WTC11 (cell line): Measurements from ENCODE around the gene METTL13. TPM values are rescaled to one million over a fixed set of nuclear protein-coding genes. Genes with fewer than 3 reads are reported as not detected.
A peak's percentile ranks its signal among the peaks of the same experiment; 100 is the strongest.

Source experiments
- ATAC-seq: fragments of 200-7000 bp; cut with Tn5 transposase; 2 replicates; pipeline ENCODE4 v1.10.0; 2021; ENCODE audit warnings: mild to moderate bottlenecking, moderate library complexity
- CTCF ChIA-PET: fragments of 300-600 bp; sonication (Branson Sonifier 250); formaldehyde crosslinking; loops from one replicate; lab custom pipeline; 2021; ENCODE audit warnings: antibody characterized with exemption; lab: Charles Lee
- POLR2A ChIA-PET: fragments of 350-600 bp; sonication (Branson Sonifier 250); formaldehyde crosslinking; loops from one replicate; lab custom pipeline; 2021; ENCODE audit warnings: antibody characterized with exemption; lab: Charles Lee
- DNase-seq: peaks from one replicate; pipeline ENCODE4 v3.0.0; 2021; ENCODE audit warnings: low spot score
- H3K27ac Mint-ChIP-seq: 2 replicates; pipeline ENCODE4 v1.8.0; 2021; ENCODE audit warnings: mixed read lengths
- H3K27me3 Mint-ChIP-seq: 2 replicates; pipeline ENCODE4 v1.8.0; 2021; ENCODE audit warnings: low read depth, mild to moderate bottlenecking, moderate library complexity, mixed read lengths
- H3K36me3 Mint-ChIP-seq: 2 replicates; pipeline ENCODE4 v1.8.0; 2021; ENCODE audit warnings: mixed read lengths
- H3K4me1 Mint-ChIP-seq: 2 replicates; pipeline ENCODE4 v1.8.0; 2022; ENCODE audit warnings: mixed read lengths
- H3K4me3 Mint-ChIP-seq: 2 replicates; pipeline ENCODE4 v1.8.0; 2021; ENCODE audit warnings: mild to moderate bottlenecking, moderate library complexity, mixed read lengths
- H3K9me3 Mint-ChIP-seq: 2 replicates; pipeline ENCODE4 v1.8.0; 2021; ENCODE audit warnings: mixed read lengths
- CBFB ChIP-seq: sonication (generic); formaldehyde crosslinking; IDR thresholded peaks from 2 replicates; pipeline ENCODE4 v1.8.1; 2022; ENCODE audit warnings: mild to moderate bottlenecking, low read depth, missing genetic modification reagents
- CREB1 ChIP-seq: sonication (generic); formaldehyde crosslinking; IDR thresholded peaks from 2 replicates; pipeline ENCODE4 v1.8.0; 2023; ENCODE audit warnings: mild to moderate bottlenecking, missing genetic modification reagents
- ETV6 ChIP-seq: sonication (generic); formaldehyde crosslinking; IDR thresholded peaks from 2 replicates; pipeline ENCODE4 v1.8.1; 2022; ENCODE audit warnings: mild to moderate bottlenecking, missing genetic modification reagents
- FOXK1 ChIP-seq: sonication (generic); formaldehyde crosslinking; IDR thresholded peaks from 2 replicates; pipeline ENCODE4 v1.8.0; 2022; ENCODE audit warnings: mild to moderate bottlenecking, moderate library complexity, missing genetic modification reagents
- FOXP1 ChIP-seq: sonication (generic); formaldehyde crosslinking; IDR thresholded peaks from 2 replicates; pipeline ENCODE4 v1.8.0; 2022; ENCODE audit warnings: missing genetic modification reagents, mild to moderate bottlenecking, moderate library complexity, borderline replicate concordance
- MXD4 ChIP-seq: fragments of 250-450 bp; sonication (Bioruptor Pico); IDR thresholded peaks from 2 replicates; pipeline ENCODE4 v1.8.0; 2021; ENCODE audit warnings: mild to moderate bottlenecking, moderate library complexity, borderline replicate concordance
- NR2C2 ChIP-seq: sonication (generic); formaldehyde crosslinking; IDR thresholded peaks from 2 replicates; pipeline ENCODE4 v1.8.0; 2022; ENCODE audit warnings: mild to moderate bottlenecking, missing genetic modification reagents
- NR3C1 ChIP-seq: sonication (generic); formaldehyde crosslinking; conservative IDR thresholded peaks from 2 replicates; pipeline ENCODE4 v1.8.1; 2023; ENCODE audit warnings: low read depth, mild to moderate bottlenecking, missing genetic modification reagents
- PRRX2 ChIP-seq: fragments of 250-450 bp; sonication (Bioruptor Pico); IDR thresholded peaks from 2 replicates; pipeline ENCODE4 v1.8.0; 2021; ENCODE audit warnings: mild to moderate bottlenecking
- RELA ChIP-seq: sonication (generic); formaldehyde crosslinking; IDR thresholded peaks from 2 replicates; pipeline ENCODE4 v1.8.1; 2022; ENCODE audit warnings: missing genetic modification reagents, mild to moderate bottlenecking, borderline replicate concordance
- ZNF121 ChIP-seq: sonication (generic); formaldehyde crosslinking; IDR thresholded peaks from 2 replicates; pipeline ENCODE4 v1.8.0; 2023; ENCODE audit warnings: missing genetic modification reagents
- ZNF232 ChIP-seq: sonication (generic); formaldehyde crosslinking; IDR thresholded peaks from 2 replicates; pipeline ENCODE4 v1.8.0; 2022; ENCODE audit warnings: mild to moderate bottlenecking, missing genetic modification reagents
- ZNF416 ChIP-seq: fragments of 250-450 bp; sonication (Bioruptor Pico); IDR thresholded peaks from 2 replicates; pipeline ENCODE4 v1.9.0; 2021; ENCODE audit warnings: mild to moderate bottlenecking, inconsistent platforms
- ZNF423 ChIP-seq: fragments of 250-450 bp; sonication (Bioruptor Pico); IDR thresholded peaks from 2 replicates; pipeline ENCODE4 v2.1.2; 2022; ENCODE audit warnings: mild to moderate bottlenecking, moderate library complexity
- ZNF671 ChIP-seq: fragments of 250-450 bp; sonication (Bioruptor Pico); IDR thresholded peaks from 2 replicates; pipeline ENCODE4 v1.8.0; 2021; ENCODE audit warnings: mild to moderate bottlenecking
- total RNA-seq: library from RNA; stranded (reverse); gene quantifications from 3 replicates; pipeline ENCODE4 v1.2.3, GENCODE V29; 2021
- TF ChIP-seq, protein P1 (sequence below): sonication (generic); formaldehyde crosslinking; IDR thresholded peaks from 2 replicates; pipeline ENCODE4 v1.8.0; 2022; ENCODE audit warnings: mild to moderate bottlenecking, missing genetic modification reagents
- TF ChIP-seq, protein P2 (sequence below): fragments of 250-450 bp; sonication (Bioruptor Pico); IDR thresholded peaks from 2 replicates; pipeline ENCODE4 v1.8.0; 2021; ENCODE audit warnings: mild to moderate bottlenecking
- TF ChIP-seq, protein P3 (sequence below): sonication (generic); formaldehyde crosslinking; IDR thresholded peaks from 2 replicates; pipeline ENCODE4 v1.8.1; 2022; ENCODE audit warnings: mild to moderate bottlenecking, moderate library complexity, missing genetic modification reagents
- TF ChIP-seq, protein P4 (sequence below): sonication (generic); formaldehyde crosslinking; conservative IDR thresholded peaks from 2 replicates; pipeline ENCODE4 v1.8.1; 2022; ENCODE audit warnings: mild to moderate bottlenecking, missing genetic modification reagents
- TF ChIP-seq, protein P5 (sequence below): fragments of 250-450 bp; sonication (Bioruptor Pico); IDR thresholded peaks from 2 replicates; pipeline ENCODE4 v1.9.0; 2021; ENCODE audit warnings: moderate library complexity, mild to moderate bottlenecking, inconsistent platforms, borderline replicate concordance
- TF ChIP-seq, protein P6 (sequence below): sonication (generic); formaldehyde crosslinking; IDR thresholded peaks from 2 replicates; pipeline ENCODE4 v1.8.0; 2023; ENCODE audit warnings: missing genetic modification reagents
- TF ChIP-seq, protein P7 (sequence below): sonication (generic); formaldehyde crosslinking; IDR thresholded peaks from 2 replicates; pipeline ENCODE4 v1.8.1; 2023; ENCODE audit warnings: mild to moderate bottlenecking, moderate library complexity, missing genetic modification reagents
- TF ChIP-seq, protein P8 (sequence below): sonication (generic); formaldehyde crosslinking; IDR thresholded peaks from 2 replicates; pipeline ENCODE4 v1.8.1; 2022; ENCODE audit warnings: low read depth, mild to moderate bottlenecking, moderate library complexity, missing genetic modification reagents, borderline replicate concordance

The METTL13 gene
- total RNA-seq, 1 experiment from 2014 or later = 46.5 TPM

DNA sequence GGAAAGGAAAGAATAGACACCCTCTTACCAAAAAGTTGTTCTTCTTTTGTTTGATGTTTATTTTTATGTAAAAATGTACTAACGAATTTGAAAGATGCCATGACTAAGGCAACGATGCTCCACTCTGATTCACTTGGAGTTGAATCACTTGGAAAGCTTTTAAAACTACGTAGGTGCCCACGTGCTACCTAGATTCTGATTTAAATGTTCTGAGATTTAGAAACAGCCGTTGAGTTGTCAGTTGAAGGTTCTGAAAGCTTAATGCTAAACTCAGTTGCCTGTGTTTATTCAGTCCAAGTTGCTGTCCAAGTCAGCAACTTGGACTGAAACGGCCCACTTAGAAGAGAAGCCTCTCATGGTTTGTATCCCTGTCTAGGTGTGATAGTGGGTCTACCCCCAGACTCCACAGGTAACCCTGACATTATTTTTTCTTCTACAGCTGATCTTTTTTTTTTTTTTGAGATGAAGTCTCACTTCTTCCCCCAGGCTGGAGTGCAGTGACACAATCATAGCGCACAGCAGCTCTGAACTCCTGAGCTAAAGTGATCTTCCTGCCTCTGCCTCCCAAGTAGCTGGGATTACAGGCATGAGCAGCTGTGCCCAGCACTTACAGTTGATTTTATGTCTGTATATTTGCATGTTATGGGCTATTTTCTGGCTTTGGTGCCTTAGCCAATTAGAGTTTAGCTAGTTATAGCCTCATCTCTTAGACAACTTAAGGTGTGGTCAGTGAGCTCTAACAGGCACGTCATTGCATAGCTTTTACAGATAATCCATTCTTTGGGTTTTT is 38.2 kb upstream of the METTL13 start (continued):
- TF ChIP-seq ZNF232 (CRISPR knock-in tag) = no peak
- TF ChIP-seq ZNF671 (CRISPR knock-in tag) = no peak
- TF ChIP-seq, protein P1, sequence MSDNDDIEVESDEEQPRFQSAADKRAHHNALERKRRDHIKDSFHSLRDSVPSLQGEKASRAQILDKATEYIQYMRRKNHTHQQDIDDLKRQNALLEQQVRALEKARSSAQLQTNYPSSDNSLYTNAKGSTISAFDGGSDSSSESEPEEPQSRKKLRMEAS (CRISPR knock-in tag) = no peak
- no peak for TF ChIP-seq CBFB (CRISPR knock-in tag)
- TF ChIP-seq, all 79 proteins: peak for 0

DNA sequence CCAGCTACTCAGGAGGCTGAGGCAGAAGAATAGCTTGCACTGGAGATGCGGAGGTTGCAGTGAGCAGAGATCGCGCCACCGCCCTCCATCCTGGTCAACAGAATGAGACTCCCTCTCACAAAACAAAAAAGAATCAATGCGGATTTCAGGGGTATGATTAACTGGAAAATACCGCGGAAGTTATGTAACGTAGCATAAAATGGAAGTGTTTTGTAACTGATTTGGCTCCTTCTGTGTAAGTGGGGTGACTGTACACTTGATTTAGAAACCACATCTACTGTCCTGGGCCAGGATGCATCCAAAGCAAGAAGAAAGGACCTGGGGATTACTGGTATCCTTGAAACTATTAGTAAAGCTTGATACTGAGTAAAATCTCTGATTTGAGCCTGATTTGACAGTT is 36.5 kb upstream of the METTL13 start:
- Mint-ChIP-seq H3K36me3 (no peaks in the 10 kb centered on the region), H3K4me3 (no peak overlapping the region), H3K9me3 (no peaks in the 10 kb centered on the region), H3K4me1 (peaks cover 30% of the 10 kb centered on the region), H3K27ac (0 out of 2 replicates have a peak overlapping the region, but pooled peaks have one; percentile 23), H3K27me3 (no peaks in the 10 kb centered on the region; the same call in 1 of the 2 replicates)
- DNase-seq (no peak), ATAC-seq (no peak)
- TF ChIP-seq ZNF423 (CRISPR knock-in tag) = no peak
- TF ChIP-seq CREB1 (CRISPR knock-in tag) = no peak
- no peak for TF ChIP-seq FOXK1
- TF ChIP-seq PRRX2 = no peak
- no peak for TF ChIP-seq MXD4 (CRISPR knock-in tag)
- TF ChIP-seq, protein P2, sequence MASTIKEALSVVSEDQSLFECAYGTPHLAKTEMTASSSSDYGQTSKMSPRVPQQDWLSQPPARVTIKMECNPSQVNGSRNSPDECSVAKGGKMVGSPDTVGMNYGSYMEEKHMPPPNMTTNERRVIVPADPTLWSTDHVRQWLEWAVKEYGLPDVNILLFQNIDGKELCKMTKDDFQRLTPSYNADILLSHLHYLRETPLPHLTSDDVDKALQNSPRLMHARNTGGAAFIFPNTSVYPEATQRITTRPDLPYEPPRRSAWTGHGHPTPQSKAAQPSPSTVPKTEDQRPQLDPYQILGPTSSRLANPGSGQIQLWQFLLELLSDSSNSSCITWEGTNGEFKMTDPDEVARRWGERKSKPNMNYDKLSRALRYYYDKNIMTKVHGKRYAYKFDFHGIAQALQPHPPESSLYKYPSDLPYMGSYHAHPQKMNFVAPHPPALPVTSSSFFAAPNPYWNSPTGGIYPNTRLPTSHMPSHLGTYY (CRISPR knock-in tag) = no peak
- no peak for TF ChIP-seq NR3C1
- no peak for TF ChIP-seq ZNF416
- no peak for TF ChIP-seq NR2C2 (CRISPR knock-in tag)
- TF ChIP-seq, protein P3, sequence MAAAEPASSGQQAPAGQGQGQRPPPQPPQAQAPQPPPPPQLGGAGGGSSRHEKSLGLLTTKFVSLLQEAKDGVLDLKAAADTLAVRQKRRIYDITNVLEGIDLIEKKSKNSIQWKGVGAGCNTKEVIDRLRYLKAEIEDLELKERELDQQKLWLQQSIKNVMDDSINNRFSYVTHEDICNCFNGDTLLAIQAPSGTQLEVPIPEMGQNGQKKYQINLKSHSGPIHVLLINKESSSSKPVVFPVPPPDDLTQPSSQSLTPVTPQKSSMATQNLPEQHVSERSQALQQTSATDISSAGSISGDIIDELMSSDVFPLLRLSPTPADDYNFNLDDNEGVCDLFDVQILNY = no peak
- TF ChIP-seq, protein P4, sequence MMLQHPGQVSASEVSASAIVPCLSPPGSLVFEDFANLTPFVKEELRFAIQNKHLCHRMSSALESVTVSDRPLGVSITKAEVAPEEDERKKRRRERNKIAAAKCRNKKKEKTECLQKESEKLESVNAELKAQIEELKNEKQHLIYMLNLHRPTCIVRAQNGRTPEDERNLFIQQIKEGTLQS (CRISPR knock-in tag) = no peak
- TF ChIP-seq, protein P1 (CRISPR knock-in tag) = no peak
- TF ChIP-seq ETV6 (CRISPR knock-in tag) = no peak
- TF ChIP-seq, protein P5, sequence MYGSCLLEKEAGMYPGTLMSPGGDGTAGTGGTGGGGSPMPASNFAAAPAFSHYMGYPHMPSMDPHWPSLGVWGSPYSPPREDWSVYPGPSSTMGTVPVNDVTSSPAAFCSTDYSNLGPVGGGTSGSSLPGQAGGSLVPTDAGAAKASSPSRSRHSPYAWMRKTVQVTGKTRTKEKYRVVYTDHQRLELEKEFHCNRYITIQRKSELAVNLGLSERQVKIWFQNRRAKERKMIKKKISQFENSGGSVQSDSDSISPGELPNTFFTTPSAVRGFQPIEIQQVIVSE (CRISPR knock-in tag) = no peak
- TF ChIP-seq, protein P6, sequence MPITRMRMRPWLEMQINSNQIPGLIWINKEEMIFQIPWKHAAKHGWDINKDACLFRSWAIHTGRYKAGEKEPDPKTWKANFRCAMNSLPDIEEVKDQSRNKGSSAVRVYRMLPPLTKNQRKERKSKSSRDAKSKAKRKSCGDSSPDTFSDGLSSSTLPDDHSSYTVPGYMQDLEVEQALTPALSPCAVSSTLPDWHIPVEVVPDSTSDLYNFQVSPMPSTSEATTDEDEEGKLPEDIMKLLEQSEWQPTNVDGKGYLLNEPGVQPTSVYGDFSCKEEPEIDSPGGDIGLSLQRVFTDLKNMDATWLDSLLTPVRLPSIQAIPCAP (CRISPR knock-in tag) = no peak
- TF ChIP-seq FOXP1 (CRISPR knock-in tag) = no peak
- TF ChIP-seq, protein P7, sequence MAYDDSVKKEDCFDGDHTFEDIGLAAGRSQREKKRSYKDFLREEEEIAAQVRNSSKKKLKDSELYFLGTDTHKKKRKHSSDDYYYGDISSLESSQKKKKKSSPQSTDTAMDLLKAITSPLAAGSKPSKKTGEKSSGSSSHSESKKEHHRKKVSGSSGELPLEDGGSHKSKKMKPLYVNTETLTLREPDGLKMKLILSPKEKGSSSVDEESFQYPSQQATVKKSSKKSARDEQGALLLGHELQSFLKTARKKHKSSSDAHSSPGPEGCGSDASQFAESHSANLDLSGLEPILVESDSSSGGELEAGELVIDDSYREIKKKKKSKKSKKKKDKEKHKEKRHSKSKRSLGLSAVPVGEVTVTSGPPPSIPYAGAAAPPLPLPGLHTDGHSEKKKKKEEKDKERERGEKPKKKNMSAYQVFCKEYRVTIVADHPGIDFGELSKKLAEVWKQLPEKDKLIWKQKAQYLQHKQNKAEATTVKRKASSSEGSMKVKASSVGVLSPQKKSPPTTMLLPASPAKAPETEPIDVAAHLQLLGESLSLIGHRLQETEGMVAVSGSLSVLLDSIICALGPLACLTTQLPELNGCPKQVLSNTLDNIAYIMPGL (CRISPR knock-in tag) = no peak
- no peak for TF ChIP-seq RELA
- TF ChIP-seq, protein P8, sequence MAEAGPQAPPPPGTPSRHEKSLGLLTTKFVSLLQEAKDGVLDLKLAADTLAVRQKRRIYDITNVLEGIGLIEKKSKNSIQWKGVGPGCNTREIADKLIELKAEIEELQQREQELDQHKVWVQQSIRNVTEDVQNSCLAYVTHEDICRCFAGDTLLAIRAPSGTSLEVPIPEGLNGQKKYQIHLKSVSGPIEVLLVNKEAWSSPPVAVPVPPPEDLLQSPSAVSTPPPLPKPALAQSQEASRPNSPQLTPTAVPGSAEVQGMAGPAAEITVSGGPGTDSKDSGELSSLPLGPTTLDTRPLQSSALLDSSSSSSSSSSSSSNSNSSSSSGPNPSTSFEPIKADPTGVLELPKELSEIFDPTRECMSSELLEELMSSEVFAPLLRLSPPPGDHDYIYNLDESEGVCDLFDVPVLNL (CRISPR knock-in tag) = no peak
- TF ChIP-seq ZNF121 (CRISPR knock-in tag) = no peak
- ChIA-PET POLR2A (no interaction called here), CTCF (no interaction called here)
